MM.1S (cell line): ENCODE measurements around the gene ANKRD16.

Source experiments
- EZH2 ChIP-seq: fragments of 300-600 bp; sonication (generic); optimal IDR thresholded peaks from 2 replicates; pipeline ENCODE3; 2017; ENCODE audit warnings: low read depth, mild to moderate bottlenecking, antibody characterized with exemption, low read length, mixed read lengths
- EZH2phosphoT487 ChIP-seq: fragments of 300-600 bp; sonication (generic); IDR thresholded peaks from 2 replicates; pipeline ENCODE4 v1.6.1; 2018; ENCODE audit warnings: antibody characterized with exemption, low read length
- TF ChIP-seq, protein P1 (sequence below): fragments of 300-600 bp; sonication (generic); IDR thresholded peaks from 2 replicates; pipeline ENCODE4 v1.5.1; 2016; ENCODE audit warnings: antibody characterized with exemption, low read length, mixed read lengths

DNA sequence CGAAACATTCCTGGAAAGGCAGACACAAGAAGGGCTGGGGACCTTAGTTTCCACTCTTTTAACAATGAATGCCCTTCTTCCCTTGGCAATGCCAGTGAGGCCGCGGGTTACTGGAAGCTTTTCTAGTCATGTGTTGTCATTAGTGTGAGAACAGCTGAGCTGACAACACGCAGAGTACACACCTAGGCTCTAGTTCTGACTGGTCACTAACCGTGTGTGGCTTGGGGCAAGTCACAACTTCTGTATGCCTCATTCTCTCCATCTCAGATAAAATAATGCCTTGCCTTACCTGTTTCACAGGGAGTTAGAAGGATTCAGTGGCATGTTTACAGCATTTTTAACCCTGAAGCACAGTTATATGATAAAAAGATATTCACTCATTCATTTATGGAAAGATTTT is 32.1 kb upstream of the ANKRD16 start:
- TF ChIP-seq, protein P1, sequence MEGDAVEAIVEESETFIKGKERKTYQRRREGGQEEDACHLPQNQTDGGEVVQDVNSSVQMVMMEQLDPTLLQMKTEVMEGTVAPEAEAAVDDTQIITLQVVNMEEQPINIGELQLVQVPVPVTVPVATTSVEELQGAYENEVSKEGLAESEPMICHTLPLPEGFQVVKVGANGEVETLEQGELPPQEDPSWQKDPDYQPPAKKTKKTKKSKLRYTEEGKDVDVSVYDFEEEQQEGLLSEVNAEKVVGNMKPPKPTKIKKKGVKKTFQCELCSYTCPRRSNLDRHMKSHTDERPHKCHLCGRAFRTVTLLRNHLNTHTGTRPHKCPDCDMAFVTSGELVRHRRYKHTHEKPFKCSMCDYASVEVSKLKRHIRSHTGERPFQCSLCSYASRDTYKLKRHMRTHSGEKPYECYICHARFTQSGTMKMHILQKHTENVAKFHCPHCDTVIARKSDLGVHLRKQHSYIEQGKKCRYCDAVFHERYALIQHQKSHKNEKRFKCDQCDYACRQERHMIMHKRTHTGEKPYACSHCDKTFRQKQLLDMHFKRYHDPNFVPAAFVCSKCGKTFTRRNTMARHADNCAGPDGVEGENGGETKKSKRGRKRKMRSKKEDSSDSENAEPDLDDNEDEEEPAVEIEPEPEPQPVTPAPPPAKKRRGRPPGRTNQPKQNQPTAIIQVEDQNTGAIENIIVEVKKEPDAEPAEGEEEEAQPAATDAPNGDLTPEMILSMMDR = no peak
- TF ChIP-seq EZH2 = no peak
- no peak for TF ChIP-seq EZH2phosphoT487
